HG03066 (cell line): Measurements from ENCODE around the gene SPATA16.
"Not testable (repeated sequence)": the region's sequence is repeated elsewhere in the genome, so short reads cannot be mapped to it uniquely, and the experiment has no call there.

Experiments
- ATAC-seq: cut with Tn5 transposase; IDR thresholded peaks from one replicate; pipeline ENCODE4 v1.9.1; 2021; ENCODE audit warnings: low read depth; ENCODE audit not compliant: unreplicated experiment

SPATA16 gene

DNA sequence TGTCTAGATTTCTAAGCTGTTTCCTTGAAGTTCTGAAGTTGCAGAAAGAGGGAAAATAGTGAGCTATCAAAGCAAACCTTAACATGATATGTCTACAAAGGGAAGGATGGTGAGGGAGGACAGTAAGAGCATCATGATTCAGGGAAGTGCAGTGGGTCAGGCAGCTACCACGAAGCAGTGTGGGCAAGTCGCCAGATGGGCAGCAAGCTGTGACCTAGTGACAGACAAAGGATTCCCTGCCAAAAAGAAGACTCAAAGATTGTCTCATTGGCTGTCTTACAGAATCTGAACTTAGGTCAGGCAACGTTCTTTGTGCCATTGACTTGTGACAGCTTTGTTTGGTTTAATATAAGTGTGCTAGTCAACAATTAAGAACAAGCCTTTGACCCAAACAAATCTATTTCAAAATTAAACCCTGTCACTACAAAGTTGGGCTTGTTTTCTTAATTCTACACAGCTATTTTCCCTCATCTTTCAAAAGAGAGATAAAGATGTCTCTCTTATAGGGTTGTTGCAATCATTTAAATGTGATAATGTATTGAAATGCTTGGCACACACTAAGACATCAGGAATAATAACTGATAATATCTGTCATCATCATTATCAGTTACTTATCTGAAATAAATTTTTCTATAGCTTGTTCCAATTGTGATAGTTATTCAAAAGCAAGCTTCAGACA is 237.3 kb downstream of the SPATA16 start:
- no peak for ATAC-seq

DNA sequence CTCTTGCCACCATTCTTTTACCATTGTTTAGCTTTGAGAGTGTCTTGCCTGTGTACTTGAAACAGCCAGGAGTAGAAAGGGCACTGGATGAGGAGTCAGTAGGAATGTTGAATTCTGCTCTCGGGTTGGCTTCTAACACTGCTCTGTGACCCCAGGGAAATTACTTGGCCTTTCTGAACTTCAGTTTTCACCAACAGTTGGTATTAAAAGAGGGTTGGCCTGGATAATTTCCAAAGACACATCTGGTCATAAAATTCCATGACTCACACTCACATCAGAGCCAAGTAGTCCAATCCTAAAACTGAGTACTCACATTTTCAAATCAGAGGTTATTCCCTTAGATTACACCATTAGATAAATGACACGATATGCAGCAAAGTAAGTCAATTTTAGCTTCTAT is 248.9 kb downstream of the SPATA16 start:
- ATAC-seq = no peak

DNA sequence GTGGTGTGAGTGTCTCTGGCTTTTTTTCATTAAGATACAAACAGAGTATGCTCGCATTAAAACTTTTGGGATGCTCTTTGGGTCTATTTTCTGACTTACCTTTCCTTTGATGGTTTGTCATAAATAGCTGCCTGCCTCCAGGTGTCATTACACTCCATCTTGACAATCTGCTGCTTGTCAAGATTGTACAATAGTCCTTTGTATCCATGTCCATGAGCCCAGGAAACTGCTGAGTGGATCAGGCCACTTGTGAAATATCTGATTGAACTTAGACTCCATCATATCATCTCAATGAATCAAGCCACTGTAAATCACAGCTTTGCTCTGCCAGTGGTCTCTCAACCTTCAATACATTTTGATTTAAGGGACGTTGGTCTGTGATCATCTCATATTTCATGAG is 255.3 kb downstream of the SPATA16 start:
- no peak for ATAC-seq

GRCh38 chr3:172882563-172882962 is 258.5 kb downstream of the SPATA16 start:
- no peak for ATAC-seq

- ATAC-seq = not testable (repeated sequence)
These were observed 261.7 kb downstream of the SPATA16 start for GRCh38 chr3:172879381-172879780.

DNA sequence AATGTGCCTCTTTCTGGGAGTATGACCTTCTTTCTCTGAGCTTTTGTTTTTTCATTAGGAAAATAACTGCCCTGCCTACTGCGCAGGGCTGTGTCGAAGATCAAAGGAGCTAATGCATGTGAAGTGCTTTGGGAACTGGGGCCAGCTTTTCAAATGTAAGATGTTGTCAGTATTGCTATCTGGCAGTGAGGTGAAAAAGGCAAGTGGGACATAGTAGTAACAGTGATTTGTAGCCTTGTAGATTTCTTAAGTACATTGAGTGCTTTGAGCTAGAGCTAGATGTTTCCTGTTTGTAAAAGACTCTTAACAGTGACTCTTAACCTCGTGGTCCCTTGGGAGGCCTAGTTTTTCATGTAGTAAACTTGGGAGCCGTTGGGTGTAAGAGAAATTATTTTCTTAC is 264.0 kb downstream of the SPATA16 start:
- no peak for ATAC-seq

GRCh38 chr3:172876297-172876696 is 264.7 kb downstream of the SPATA16 start:
- no peak for ATAC-seq

DNA sequence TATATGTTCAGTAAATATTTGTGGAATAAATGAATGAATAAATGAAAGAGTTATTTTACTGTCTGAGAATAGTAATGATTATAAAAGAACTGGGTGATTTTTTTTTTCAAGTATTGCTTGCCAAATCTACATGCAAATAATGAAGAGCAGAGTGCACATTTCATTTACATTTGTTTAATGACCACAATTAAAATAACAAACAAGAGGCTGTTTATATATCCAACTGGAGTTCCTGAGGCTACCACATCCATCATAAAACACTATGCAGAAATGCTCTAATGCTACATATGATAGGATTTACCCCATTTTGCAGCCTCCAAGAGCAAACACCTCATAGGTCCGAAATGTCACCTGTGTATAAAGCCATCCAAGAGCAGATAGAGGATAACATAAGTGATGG is 266.0 kb downstream of the SPATA16 start:
- ATAC-seq = no peak

GRCh38 chr3:172869784-172870518 is 271.1 kb downstream of the SPATA16 start:
- no peak for ATAC-seq

DNA sequence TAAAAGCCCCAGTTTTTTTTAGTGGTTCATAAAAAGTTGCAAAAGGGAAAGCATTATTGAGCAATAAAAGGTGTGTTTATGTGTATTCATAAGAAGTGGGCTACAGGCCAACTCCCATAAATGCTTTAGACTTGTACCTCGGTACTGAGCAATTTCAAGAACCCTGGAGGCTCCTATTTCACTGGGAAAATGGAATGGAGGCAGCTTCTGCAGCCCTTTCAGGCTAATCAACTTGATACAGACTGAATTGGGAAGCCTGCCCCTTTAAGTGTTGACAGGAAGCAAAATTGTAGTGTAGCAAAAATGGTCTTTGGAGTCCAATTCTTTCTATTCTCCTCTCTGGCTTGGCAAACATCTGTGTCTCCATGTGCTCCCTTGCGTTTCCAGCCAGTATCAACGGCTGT is 271.7 kb downstream of the SPATA16 start:
- ATAC-seq = no peak

DNA sequence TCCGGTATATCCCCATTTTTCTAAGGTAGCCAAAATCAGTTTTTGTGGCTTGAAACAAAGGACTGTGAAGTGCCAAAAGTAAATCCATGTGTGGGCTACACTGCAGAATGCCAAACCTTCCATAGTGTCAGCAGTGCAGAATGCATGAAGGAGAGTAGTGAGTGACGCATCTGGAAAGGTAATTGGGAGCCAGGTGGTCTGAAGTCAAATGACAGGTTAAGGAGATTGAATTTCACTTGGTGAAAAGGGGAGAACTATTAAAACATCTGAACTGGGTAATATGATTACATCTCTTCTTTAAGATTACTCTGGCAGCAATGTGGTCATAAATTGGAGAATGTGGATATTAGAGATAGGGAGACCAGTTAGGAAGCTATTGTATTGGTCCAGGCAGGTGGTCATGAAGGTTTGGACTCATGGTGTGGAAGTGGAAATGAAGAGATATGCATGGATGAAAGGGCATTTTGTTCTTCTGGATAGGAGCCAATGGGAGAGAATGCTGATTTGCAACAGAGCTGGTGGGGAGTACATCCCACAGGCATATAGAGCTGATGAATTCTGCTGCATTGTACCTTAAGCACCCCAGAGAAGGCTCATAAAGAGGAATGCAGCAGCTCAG is 272.3 kb downstream of the SPATA16 start:
- ATAC-seq = no peak

DNA sequence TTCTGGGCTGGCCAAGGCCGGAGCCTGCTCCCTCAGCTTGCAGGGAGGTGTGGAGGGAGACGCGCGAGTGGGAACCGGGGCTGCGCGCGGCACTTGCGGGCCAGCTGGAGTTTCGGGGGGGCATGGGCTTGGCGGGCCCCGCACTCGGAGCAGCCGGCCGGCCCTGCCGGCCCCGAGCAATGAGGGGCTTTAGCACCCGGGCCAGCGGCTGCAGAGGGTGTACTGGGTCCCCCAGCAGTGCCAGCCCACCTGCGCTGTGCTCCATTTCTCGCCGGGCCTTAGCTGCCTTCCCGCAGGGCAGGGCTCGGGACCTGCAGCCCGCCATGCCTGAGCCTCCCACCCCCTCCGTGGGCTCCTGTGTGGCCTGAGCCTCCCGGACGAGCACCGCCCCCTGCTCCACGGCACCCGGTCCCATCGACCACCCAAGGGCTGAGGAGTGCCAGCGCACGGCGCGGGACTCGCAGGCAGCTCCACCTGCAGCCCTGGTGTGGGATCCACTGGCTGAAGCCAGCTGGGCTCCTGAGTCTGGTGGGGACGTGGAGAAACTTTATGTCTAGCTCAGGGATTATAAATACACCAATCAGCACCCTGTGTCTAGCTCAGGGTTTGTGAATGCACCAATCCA is 274.2 kb downstream of the SPATA16 start:
- ATAC-seq = not testable (repeated sequence)

DNA sequence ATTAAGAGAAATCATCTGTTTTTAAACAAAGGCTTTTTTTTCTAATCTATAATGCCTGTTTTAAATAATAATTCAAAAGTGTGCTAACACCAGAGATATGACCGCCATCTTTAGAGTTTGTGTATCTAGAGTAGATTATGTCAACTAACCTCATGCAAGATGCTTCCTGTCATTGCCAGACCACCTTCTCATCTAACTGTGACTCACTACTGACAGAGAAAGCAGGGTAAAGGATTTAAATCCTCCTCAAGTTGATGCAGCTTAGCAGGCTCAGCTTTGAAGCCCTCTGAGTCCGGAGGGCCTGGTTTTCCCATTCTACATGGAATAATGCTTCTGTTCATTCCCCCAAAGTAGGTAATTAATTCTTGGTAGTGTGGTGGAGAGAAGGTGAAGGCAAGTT is 282.0 kb downstream of the SPATA16 start:
- ATAC-seq = no peak

DNA sequence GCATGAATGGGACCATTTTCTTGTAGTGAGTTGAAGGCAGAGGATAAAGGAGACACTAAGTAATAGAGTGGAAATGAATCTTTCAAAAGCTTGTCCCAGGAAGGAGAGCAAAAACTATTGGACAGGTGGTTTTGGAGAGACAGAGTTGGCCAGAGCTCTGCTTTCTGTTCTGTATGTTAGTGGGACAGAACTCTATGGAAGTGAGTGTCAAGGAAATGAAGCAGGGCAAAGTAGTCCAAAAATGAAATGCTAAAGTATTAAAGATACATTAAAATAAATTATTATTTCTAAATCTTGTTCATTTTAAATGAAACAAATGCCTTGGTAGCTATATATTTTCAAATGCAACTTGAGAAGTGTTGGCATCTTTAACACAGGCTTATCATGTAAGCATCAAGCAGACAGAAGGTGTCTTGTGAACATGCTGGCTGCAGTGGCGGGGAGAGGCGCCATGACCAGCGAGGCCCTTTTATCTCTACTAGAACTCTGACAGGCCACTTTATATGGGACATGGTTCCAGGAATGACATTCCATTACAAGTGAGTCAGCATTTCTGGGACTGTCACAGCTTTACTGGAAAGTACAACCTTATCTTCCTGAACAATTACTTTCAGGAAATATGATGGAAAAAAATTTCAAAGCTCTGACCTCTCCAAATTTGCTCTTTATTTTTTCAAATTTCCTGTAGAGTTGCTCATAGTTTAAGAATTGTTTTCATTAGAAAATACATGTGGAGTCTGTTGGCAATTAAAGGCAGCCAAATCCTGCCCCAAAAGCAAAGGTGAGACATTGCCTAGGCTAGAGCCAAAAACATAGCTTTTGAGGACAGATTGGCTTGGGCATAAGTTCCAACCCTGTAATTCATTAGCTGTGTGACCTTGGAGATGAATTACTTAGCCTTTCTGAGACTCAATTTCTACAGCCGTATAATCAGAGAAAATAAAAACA is 284.0 kb downstream of the SPATA16 start:
- ATAC-seq = no peak

GRCh38 chr3:172855037-172855436 is 286.0 kb downstream of the SPATA16 start:
- ATAC-seq = no peak

DNA sequence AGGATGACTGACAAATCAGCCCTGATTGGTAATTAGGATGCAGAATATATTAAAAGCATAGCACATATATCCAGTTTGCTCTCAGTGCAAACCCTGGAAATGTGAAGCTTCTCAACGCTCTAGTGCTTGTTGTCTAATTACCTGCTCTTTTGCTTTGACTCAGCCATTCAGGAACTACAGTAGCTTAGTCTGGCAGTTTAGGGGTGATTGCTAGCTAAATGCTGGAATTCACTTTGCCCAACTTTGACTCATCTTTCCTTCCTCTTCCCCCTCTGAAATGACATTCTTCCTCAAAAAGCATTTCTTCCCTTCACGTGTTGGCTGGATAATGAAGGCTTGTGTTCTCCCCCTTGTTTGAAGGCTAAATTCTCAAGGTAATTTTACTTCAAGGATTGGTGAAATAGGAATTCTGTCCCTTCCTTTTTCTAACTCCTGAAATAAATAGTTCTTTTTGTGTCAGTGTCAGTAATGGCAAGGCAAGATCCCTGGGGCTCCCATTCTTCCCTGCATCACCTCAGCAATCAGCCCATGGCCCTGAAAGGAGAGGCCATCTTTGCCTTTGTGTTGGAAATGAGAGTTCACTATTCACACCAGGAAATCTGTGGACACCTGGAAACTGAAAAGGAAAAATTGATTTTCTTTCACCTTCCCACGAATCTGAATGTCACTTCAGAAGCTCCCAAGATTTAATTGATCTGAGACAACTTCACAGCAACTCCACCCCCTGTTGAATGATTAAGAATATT is 286.9 kb downstream of the SPATA16 start:
- no peak for ATAC-seq

DNA sequence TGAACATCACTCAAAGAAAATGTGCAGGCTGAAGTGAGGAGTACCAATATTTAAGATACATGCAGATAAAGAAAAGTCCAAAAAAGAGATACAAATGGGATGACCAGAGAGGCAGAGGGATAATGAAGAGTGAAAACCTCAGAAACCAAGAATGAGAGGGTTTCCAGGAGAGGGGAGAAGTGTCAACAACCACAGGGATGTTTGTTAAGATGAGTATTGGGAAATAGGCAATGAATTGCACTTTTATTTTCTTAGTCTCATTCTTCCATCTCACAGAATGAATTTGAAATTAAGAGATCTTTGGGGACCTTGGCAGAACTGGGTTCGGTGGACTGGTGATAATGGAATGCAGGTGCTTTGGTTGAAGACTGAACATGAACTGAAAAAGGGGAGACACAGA is 288.0 kb downstream of the SPATA16 start:
- no peak for ATAC-seq

DNA sequence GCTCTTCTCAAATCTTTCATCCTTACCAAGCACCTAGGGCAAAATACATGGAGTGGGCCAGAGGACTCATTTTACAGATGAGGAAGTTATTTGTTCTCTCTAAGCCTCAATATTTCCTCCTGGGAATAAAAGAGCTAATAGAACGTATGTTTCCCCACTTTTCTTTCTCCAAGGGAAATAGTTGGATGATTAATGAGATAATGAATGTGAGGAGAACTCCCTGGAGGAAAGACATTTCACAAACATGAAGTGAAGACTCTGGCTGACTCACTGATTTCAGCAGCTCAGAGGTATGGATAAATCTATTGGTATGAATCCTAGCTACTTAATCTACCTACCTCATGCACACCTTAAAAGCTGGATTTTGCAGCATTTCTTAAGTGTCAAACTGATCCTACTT is 292.1 kb downstream of the SPATA16 start:
- no peak for ATAC-seq

- no peak for ATAC-seq
These were observed 293.7 kb downstream of the SPATA16 start for GRCh38 chr3:172847292-172847691.

GRCh38 chr3:172846706-172847105 is 294.3 kb downstream of the SPATA16 start:
- ATAC-seq = no peak
